ENCODE results near the gene OSER1. TPM values are rescaled to one million over a fixed set of nuclear protein-coding genes. Genes with fewer than 3 reads are reported as not detected.

OSER1 gene
- total and polyA plus RNA-seq, 9 of the 15 experiments (the other 6 are each of a cell fraction or from before 2014, with no cell fraction given), result 15.5 to 57.3 (median 19.9) TPM

DNA sequence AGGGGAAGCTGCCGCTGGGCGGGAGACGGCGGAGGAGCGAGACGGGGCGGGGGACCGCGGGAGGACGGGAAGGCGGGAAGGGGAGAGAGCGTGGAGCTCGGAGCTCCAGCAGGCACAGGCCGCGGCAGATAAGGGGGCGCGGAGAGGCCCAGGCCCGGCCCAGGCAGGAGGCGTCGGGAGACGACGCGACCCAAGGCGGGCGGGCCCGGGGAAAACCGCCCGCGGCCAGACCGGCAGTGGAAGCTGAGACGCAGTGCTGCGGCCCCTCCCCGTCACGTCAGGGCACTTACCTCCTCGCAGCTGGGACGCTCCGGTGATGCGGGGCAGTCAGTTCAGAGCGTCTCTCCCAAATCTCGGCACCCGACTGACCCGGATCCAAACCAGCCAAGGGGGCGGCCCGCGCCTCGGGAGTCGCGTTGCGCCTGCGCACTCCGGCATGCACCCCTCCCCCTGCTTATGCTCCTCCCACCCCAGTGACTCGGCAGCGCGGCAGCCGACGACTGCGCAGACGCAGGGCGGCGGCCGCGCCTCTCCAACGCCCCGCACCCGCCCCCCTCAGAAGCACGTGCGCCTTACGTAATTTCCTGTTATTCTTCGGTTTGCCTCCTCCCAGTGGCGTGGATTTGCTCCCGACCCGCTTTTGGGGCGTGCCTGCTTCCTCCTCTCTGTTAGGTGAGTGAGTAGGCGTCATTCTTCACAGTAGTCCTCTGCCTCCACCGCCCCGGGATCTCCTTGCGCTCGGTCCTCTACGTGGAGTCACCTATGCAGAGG, at the start of gene OSER1 (continued):
- TF ChIP-seq, protein P1, sequence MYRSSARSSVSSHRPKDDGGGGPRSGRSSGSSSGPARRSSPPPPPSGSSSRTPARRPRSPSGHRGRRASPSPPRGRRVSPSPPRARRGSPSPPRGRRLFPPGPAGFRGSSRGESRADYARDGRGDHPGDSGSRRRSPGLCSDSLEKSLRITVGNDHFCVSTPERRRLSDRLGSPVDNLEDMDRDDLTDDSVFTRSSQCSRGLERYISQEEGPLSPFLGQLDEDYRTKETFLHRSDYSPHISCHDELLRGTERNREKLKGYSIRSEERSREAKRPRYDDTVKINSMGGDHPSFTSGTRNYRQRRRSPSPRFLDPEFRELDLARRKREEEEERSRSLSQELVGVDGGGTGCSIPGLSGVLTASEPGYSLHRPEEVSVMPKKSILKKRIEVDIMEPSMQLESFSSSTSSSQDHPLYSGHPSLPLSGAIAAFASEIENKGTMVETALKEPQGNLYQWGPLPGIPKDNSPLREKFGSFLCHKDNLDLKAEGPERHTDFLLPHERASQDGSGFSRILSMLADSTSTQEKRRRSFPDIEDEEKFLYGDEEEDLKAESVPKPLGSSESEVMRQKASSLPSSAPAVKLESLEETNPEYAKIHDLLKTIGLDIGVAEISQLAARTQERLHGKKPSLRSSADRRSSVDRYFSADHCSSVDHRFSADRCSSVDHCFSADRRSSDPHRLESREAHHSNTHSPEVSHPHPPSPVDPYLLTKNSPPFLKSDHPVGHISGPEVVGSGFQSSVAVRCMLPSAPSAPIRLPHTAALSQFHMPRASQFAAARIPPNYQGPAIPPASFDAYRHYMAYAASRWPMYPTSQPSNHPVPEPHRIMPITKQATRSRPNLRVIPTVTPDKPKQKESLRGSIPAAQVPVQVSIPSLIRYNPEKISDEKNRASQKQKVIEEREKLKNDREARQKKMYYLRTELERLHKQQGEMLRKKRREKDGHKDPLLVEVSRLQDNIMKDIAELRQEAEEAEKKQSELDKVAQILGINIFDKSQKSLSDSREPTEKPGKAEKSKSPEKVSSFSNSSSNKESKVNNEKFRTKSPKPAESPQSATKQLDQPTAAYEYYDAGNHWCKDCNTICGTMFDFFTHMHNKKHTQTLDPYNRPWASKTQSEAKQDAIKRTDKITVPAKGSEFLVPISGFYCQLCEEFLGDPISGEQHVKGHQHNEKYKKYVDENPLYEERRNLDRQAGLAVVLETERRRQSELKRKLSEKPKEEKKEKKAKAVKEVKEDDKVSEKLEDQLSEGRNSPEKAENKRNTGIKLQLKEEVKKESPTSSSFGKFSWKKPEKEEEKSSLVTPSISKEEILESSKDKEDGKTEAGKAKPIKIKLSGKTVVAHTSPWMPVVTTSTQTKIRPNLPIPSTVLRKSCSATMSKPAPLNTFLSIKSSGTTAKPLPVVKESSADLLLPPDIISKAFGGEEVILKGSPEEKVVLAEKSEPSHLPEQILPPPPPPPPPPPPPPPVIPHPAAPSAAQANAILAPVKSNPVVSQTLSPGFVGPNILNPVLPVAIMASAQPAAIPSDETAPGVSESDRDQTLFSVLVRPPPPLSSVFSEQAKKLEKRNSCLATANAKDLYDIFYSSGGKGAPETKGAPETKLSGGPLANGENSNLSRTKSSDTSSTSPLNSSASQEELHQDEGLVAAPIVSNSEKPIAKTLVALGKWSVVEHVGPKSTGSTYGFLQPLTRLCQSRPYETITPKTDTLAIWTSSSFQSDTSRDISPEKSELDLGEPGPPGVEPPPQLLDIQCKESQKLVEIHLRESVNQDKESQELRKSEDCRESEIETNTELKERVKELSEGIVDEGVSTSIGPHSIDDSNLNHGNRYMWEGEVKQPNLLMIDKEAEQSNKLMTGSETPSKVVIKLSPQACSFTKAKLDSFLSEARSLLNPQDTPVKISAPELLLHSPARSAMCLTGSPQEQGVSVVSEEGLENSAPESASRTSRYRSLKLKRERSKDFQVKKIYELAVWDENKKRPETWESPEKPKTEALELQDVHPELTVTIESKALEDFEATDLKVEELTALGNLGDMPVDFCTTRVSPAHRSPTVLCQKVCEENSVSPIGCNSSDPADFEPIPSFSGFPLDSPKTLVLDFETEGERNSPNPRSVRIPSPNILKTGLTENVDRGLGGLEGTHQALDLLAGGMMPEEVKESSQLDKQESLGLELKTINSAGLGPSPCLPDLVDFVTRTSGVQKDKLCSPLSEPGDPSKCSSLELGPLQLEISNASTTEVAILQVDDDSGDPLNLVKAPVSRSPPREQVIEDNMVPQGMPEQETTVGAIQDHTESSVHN (IDR thresholded peaks at IDR 0.05; ENCODE audit: borderline replicate concordance in 1 of 2, low read depth in 1 of 2), result peak in 1 of 2 experiments; percentile 94; a peak in 2 of 4 replicates
- TF ChIP-seq JUNB (CRISPR knock-in tag; conservative IDR thresholded peaks at IDR 0.05) (no peak), ZNF23 (CRISPR knock-in tag; IDR thresholded peaks at IDR 0.05) (no peak), ZNF407 (IDR thresholded peaks at IDR 0.05; ENCODE audit: low read depth) (no peak)
- TF ChIP-seq, protein P2, sequence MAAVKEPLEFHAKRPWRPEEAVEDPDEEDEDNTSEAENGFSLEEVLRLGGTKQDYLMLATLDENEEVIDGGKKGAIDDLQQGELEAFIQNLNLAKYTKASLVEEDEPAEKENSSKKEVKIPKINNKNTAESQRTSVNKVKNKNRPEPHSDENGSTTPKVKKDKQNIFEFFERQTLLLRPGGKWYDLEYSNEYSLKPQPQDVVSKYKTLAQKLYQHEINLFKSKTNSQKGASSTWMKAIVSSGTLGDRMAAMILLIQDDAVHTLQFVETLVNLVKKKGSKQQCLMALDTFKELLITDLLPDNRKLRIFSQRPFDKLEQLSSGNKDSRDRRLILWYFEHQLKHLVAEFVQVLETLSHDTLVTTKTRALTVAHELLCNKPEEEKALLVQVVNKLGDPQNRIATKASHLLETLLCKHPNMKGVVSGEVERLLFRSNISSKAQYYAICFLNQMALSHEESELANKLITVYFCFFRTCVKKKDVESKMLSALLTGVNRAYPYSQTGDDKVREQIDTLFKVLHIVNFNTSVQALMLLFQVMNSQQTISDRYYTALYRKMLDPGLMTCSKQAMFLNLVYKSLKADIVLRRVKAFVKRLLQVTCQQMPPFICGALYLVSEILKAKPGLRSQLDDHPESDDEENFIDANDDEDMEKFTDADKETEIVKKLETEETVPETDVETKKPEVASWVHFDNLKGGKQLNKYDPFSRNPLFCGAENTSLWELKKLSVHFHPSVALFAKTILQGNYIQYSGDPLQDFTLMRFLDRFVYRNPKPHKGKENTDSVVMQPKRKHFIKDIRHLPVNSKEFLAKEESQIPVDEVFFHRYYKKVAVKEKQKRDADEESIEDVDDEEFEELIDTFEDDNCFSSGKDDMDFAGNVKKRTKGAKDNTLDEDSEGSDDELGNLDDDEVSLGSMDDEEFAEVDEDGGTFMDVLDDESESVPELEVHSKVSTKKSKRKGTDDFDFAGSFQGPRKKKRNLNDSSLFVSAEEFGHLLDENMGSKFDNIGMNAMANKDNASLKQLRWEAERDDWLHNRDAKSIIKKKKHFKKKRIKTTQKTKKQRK (IDR thresholded peaks at IDR 0.05; ENCODE audit: borderline replicate concordance, low read depth, low read length), result no peak
